Kasumi-1 (cell line): ENCODE results near the gene RELA.
"Not testable (repeated sequence)": the region's sequence is repeated elsewhere in the genome, so short reads cannot be mapped to it uniquely, and the experiment has no call there.

Experiments
- DNase-seq, 2 experiments: peaks; one replicate each; lab custom pipeline; 2025; lab: John Stamatoyannopoulos, UW

The RELA gene

DNA sequence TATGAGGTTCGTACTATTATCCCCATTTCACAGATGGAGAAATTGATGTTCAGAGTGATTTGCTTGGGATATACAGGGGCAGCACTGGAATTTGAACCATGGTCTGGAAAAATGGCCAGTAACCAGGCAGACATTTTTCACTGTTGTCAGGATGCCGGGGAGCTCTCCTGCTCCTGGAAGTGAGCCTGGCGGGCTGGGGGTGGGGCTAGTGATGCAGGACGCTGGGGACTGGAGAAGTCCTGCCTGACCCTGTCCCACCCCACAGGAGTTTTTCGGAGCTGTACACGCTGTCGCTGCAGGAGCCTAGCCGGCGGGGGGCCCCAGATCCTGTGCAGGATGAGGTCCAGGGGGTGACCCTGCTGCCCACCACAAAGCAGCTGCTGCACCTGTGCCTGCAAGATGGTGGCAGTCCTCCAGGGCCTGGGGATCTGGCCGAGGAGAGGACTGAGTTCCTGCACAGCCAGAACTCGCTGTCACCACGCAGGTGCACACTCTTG lies 13.7 kb downstream of the RELA start:
- no peak for DNase-seq

DNA sequence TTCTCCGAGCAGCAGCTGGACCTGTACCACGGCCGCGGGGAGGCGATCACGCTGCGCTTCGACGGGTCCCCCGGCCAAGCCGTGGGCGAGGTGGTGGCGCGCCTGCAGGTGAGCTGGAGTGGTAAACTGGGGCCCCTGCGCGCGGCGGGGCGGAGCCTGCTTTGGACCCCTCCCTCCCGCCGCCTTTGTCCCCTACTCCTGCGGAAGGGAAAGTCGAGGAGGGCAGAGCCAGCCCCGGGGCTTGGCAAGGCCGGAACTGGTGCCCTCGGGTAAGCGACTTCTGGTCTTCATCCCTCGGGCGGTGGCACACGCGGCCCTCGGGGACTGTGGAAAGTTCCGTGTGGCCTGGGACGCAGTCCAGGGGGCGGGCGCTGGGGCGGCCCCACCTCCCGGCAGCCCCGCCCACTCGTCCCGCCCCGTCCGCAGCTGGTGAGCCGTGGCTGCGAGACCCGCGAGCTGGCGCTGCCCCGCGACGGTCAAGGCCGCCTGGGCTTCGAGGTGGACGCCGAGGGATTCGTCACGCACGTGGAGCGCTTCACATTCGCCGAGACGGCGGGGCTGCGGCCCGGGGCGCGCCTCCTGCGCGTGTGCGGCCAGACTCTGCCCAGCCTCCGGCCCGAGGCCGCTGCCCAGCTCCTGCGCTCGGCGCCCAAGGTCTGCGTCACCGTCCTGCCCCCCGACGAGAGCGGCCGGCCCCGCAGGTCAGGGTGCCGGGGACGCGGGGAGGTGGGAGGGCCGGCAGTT lies 15.6 kb downstream of the RELA start:
- DNase-seq, result no peak

DNA sequence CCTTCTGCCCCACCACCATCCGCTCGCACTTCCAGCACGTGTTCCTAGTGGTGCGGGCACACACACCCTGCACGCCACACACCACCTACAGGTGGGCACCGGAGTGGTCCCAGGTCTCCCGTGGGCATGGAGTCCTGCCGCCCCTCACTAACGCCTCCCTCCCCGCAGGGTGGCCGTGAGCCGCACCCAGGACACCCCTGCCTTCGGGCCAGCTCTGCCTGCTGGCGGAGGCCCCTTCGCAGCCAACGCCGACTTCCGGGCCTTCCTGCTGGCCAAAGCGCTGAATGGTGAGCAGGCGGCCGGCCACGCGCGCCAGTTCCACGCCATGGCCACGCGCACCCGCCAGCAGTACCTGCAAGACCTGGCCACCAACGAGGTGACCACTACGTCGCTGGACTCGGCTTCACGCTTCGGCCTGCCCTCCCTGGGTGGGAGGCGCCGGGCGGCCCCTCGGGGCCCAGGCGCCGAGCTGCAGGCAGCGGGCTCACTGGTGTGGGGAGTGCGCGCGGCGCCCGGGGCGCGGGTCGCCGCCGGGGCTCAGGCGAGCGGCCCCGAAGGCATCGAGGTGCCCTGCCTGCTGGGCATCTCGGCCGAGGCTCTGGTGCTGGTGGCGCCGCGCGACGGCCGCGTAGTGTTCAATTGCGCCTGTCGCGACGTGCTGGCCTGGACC lies 16.3 kb downstream of the RELA start:
- DNase-seq, result no peak

DNA sequence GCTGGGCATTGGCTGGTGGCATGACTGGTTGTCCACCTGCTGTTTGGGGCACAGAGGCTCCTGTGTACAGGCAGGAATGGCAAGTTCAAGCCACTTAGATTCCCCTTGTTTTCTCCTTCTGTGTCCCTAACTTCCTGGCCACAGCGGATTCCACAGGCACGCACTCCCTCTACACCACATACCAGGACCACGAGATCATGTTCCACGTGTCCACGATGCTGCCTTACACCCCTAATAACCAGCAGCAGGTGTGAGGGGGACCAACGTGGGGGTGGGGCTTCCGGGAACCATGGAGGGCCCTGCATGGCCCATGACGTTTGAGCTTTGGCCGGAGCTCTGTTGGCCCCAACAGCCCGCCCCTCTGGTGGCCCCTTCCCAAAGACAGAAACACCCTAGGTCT lies 17.0 kb downstream of the RELA start:
- no peak for DNase-seq

DNA sequence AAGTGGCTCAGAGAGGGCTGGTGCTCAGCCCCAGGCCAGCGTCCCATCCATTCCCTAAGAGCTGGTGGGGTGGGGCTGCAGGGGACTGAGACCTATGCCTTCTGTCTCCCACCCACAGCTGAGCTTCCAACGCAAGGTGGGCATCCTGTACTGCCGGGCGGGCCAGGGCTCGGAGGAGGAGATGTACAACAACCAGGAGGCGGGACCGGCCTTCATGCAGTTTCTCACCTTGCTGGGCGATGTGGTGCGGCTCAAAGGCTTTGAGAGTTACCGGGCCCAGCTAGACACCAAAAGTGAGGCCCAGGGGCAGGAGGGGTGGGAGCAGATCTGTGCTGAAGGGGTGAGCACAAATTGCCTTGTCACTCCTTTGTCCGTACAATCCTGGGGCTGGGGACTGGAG lies 17.9 kb downstream of the RELA start:
- DNase-seq, result no peak

DNA sequence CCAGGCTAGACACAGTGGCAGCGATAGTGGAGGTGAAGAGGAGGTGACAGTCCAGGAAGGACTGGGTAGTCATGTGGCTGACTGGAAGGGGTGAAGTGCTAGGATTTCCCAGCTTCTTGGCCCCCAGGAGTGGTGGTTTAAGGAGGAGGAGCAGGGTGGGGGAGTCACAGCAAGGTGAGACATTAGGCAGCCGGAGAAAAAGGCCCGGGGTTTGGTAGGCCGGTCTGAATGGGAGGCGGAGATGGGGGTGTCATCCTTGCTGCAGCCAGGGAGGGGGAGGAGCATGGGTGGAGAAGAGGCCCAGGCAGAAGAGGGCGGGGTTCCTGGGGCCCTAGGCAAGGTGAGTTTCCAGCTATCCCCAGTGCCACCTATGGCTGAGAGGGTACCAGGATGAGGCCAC lies 18.7 kb downstream of the RELA start:
- DNase-seq, result no peak

DNA sequence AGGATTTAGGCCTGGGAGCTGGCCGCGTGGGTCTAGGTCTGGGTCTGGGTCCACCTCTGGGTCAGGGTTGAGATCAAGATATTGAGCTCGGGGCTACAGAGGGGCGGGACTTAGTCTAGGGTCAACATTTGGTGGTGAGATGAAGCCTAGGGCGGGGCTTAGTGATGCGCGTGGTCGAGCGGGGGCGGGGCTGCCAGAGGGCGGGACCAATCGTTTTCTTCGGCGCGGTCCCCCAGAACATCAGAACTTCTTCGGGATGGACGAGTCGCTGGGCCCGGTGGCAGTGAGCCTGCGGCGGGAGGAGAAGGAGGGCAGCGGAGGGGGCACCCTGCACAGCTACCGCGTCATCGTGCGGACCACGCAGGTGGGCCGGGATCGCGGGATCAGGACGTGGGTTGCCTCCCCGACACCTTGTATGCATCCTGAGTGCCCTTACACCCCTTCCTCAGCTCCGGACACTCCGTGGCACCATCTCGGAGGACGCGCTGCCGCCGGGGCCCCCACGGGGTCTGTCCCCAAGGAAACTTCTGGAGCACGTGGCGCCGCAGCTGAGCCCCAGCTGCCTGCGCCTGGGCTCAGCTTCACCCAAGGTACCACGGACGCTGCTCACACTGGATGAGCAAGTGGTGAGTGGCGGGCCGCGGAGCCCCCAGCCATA lies 20.6 kb downstream of the RELA start:
- DNase-seq, result no peak

DNA sequence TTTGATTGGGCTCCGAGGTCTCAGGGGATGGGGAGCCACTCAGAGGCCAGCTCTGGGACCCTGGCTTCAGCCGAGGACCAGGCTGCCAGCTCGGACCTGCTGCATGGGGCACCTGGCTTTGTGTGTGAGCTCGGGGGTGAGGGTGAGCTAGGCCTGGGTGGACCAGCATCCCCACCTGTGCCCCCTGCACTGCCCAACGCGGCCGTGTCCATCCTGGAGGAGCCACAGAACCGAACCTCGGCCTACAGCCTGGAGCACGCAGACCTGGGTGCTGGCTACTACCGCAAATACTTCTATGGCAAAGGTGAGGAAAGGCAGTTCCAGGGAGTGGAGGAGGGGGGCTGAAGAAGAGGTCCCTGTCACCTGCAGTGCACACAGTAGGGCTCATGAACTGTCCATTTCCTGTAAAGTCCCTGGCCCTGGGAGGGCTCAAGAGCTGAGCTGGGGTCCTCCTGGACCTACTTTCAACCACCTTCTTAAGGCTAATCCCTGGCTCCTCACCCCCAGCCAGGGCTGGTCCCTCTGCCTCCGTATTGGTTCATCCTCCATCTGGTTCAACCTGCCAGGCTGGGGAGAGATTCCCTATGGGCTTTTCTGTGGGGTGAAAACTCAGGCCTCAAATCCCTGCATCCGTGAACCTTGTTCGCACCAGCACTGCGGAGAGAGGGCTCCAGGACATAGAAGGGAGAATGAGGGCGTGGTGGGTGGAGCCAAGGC lies 21.3 kb downstream of the RELA start:
- no peak for DNase-seq

DNA sequence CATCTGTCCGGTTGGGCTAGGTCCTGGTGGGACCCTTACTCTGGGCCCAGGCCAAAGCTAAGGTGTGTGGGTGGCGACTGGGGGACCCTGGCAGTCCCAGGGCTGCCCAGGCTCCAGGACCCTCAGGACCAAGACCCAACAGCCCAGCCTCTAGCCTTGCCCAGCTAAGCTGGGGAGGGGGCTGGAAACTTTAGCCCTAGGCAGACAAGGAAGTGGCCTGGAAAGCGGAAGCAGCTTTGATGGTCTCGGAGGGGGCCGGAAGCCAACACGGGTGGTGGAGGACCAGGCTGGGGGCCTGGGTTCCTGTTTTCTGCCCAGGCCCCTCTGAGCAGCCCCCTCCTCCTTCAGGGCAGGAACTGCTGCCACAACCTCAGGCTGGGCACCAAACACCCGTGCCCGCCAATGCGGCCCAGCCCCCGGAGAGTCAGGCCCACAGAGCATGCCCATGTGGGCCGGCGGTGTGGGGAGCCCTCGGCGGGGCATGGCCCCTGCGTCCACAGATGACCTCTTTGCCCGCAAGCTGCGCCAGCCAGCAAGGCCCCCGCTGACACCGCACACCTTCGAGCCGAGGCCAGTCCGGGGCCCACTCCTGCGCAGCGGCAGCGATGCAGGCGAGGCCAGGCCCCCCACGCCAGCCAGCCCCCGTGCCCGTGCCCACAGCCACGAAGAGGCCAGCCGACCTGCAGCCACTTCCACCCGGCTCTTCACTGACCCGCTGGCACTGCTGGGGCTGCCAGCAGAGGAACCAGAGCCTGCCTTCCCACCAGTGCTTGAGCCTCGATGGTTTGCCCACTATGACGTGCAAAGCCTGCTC lies 22.0 kb downstream of the RELA start:
- DNase-seq, result peak; percentile 83 to 86

DNA sequence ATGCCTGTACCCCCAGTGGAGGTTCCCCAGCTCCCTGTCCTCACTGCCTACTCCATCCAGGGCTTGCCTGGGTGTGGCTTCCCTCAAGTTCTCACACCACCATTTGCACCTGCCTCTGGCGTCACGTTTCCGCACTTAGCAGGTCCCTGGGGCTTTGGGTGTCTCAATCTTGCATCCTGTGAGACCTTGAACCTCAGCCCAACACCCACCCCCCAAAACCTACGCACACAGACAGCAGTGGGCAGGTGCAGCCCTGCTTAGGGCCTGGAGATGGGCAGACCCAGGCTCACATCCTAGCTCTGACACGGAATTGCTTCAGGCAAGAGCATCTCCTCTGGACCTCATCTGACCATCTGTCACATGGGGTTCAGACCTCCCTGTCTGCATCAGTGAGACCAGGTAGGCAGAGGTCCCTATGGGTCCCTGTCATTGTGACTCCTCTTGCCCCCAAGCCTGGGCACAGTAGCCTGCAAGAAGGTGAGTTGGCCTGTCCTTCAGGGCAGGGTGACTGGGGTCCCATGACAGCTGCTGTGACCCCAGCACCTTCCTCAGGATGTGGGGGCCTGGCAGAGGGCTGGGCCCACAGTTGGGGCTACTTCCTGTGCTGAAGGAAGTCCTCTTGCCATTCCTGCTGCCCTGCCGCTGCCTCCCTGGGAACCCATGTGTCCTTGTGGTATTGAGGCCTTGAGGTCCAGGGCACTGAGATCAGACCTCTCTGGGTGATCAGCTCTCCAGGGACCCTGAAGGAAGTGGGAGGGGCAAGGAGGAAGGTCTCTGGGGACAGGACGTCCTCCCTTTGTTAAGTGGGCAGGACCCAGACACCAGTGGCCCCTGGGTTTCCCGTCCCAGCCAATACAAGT lies 22.9 kb downstream of the RELA start:
- peak; percentile 50 to 68 for DNase-seq

DNA sequence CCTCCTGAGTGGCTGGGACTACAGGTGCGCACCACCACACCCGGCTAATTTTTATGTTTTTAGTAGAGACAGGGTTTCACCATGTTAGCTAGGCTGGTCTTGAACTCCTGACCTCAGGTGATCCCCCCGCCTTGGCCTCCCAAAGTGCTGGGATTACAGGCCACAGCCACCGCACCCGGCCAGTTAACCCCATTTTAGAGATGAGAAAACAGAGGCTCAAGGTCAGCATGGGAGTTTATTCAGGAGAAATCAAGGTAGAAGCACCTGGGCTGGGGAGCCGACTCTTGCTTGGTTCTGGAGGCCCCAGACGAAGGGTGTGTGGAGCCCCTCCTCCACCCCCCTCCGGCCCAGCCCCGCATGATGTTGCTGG lies 23.5 kb downstream of the RELA start:
- not testable (repeated sequence) for DNase-seq

DNA sequence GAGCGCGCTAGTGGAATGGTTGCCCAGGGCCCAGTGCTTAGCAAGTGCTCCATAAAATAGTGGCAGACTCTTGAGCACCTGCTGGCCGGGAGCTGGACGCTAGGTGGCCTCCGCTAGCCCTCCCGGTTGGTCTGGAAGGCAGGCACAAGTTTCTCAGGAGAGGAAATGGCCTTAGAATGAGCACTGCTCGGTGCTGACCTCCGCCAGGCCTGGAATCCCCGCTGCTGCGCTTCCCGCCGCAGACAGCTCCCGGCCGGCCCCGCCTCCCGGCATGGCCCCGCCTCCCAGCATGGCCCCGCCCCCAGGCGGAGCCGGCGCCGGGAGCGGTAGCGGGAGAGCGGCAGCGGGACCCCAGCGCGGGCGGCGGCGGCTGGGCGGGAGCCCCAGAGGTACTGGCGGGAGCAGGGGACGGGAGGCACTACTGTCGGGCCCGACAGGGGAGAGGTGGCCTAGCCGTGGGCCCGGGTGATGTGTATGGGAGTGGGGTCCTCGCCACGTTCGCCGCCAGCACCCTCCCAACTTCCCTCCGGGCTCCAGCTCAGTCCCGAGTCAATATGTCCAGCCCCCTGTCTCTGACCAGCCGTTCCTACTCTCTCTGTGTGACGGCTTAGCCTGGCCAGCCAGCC lies 24.8 kb downstream of the RELA start, which contains the start of gene SIPA1:
Gene SIPA1, plus strand, starts transcription at position 308 of the 626 bp plus-strand sequence. CDS start 2,821 bp downstream, outside the sequence.
- peak; percentile 43 to 57 for DNase-seq

DNA sequence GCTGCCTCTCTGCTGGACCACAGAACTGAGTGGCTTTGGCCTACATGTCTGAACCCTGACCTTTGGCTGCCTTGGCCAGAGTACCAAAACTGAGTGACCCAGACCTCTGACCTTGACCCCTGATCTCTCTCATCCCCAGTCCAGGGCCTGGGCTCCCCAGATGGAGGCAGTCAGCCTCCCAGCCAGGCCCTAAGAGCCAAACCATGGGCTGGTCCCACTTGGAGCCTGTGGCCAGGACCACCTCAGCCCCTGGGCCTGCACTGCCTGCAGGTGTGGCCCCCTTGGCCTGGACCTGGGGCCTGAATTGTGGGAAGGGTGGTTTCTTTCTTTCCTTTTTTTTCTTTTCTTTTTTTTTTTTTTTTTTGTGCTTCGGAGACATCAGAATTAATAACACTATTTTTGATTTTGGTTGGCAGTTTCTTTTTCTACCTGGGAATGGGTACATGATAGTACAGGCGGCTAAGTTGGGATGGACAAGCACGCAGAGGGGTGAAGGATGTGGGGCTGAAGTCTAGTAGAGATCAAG lies 25.6 kb downstream of the RELA start:
- no peak for DNase-seq

DNA sequence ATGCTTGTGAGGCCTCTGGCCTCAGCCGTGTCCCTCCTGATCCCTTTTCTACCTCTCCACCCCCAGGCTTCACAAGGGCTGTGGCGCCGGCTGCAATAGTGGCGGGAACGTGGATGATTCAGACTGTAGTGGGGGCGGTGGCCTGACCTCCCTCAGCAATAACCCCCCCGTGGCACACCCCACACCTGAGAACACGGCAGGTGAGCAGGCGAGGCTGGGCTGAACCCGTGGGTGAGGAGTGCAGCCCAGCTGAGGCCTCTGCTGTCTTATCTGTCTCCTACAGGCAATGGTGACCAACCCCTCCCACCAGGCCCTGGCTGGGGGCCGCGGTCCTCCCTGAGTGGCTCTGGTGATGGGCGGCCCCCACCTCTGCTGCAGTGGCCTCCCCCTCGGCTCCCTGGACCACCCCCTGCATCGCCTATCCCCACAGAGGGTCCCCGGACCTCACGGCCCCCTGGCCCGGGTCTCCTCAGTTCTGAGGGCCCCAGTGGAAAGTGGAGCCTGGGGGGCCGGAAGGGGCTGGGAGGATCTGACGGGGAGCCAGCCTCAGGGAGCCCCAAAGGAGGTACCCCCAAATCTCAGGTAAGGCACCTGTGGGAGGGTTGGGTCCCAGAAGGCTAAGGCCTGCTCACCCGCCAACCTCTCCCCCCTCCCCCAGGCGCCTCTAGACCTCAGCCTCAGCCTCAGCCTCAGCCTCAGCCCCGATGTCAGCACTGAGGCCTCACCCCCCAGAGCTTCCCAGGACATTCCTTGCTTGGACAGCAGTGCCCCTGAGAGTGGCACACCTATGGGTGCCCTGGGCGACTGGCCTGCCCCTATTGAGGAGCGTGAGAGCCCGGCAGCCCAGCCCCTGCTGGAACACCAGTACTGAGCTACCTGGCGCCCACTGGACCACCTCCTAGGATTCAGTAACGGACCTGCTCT lies 26.3 kb downstream of the RELA start:
- DNase-seq, result no peak

DNA sequence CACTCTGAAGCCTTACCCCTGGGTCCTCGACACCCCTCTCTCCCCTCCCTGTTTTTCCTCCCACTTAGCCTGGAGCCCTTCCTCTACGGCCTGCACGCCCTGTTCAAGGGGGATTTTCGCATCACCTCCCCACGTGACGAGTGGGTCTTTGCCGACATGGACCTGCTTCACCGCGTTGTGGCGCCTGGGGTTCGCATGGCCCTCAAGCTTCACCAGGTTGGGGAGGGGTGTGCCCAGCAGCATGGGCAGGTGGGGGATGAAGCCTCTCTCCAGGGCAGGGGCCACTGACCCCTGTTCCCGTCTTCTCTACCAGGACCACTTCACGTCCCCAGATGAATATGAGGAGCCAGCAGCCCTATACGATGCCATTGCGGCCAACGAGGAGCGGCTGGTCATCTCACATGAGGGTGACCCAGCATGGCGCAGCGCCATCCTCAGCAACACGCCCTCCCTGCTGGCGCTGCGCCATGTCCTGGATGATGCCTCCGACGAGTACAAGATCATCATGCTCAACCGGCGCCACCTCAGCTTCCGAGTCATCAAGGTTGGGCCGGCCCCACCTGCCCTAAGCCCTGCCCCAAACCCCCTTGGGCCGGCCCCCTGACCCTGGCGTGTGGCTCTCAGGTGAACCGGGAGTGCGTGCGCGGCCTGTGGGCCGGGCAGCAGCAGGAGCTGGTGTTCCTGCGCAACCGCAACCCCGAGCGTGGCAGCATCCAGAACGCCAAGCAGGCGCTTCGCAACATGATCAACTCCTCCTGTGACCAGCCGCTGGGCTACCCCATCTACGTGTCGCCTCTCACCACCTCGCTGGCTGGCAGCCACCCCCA lies 27.6 kb downstream of the RELA start:
- no peak for DNase-seq

DNA sequence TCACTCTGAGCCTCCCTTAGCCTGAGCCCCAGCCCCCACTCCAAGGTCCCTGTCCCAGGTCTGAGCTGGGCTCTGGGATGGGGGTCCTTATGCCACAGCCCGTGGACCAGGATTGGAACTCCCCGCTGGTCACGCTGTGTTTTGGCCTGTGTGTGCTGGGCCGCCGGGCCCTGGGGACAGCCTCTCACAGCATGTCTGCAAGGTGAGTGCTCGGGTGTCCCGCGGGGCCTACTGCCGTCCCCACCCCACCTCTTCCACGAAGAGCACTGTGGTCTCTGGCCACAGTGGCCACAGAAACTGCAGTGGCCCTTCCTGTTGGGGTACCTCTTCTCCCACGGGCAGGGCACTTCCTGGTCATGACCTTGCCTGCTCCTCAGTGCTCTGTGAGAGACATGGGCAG lies 28.3 kb downstream of the RELA start:
- DNase-seq, result no peak

DNA sequence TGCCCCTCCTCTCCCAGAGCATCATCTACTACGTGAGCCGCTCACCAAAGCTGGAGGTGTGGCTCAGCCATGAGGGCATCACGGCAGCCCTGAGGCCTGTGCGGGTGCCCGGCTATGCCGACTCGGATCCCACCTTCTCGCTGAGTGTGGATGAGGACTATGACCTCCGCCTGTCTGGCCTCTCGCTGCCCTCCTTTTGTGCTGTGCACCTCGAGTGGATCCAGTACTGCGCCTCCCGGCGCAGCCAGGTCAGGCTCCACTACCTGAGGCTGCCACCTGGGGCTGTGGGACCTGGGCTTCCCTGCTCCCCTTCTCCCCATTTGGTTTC lies 28.6 kb downstream of the RELA start:
- no peak for DNase-seq
